Upper lobe of left lung (tissue), 6 donors: Measurements from ENCODE around the gene PTPRN2. TPM values are rescaled to one million over a fixed set of nuclear protein-coding genes. Genes with fewer than 3 reads are reported as not detected.
A peak's percentile ranks its signal among the peaks of the same experiment; 100 is the strongest.

Experiments used
- ATAC-seq, 2 donors: fragments of 200-7000 bp; cut with Tn5 transposase; one replicate each; pipeline ENCODE4 v1.9.1; 2022; ENCODE audit warnings: mild to moderate bottlenecking in 2 of 2, moderate library complexity in 2 of 2; ENCODE audit not compliant: low FRiP score in 2 of 2
- DNase-seq, 2 donors: peaks; one replicate each; pipeline ENCODE4 v3.0.0-alpha.2; 2019 to 2020
- H3K27ac ChIP-seq, 4 donors: fragments of 200-600 bp; sonication (generic); one replicate each; pipeline ENCODE4 v1.5.1; 2016 to 2019
- H3K27me3 ChIP-seq, 4 donors: fragments of 200-600 bp; sonication (generic); one replicate each; pipeline ENCODE4 v1.5.1; 2017 to 2019
- H3K36me3 ChIP-seq, 4 donors: fragments of 200-600 bp; sonication (generic); one replicate each; pipeline ENCODE4 v1.5.1; 2016 to 2019
- H3K4me1 ChIP-seq, 4 donors: fragments of 200-600 bp; sonication (generic); one replicate each; pipeline ENCODE4 v1.5.1; 2018 to 2019
- H3K4me3 ChIP-seq, 4 donors: fragments of 200-600 bp; sonication (generic); one replicate each; pipeline ENCODE4 v1.5.1; 2017 to 2019; ENCODE audit warnings: mild to moderate bottlenecking in 2 of 4, moderate library complexity in 1 of 4
- H3K9me3 ChIP-seq, 4 donors: fragments of 200-600 bp; sonication (generic); one replicate each; pipeline ENCODE4 v1.5.1; 2018 to 2019
- CTCF ChIP-seq, 6 experiments: fragments of 450-650 bp in 4 of 6; fragments of 200-600 bp in 2 of 6; sonication (generic) in 2 of 6; IDR thresholded peaks; one replicate each; pipeline ENCODE4 v1.5.1; 2016 to 2019; ENCODE audit warnings: antibody characterized with exemption in 6 of 6
- EP300 ChIP-seq, 4 donors: sonication (generic); formaldehyde crosslinking; IDR thresholded peaks; one replicate each; pipeline ENCODE4 v1.5.1; 2017; ENCODE audit warnings: antibody characterized with exemption in 4 of 4, control low read depth in 2 of 4
- POLR2A ChIP-seq, 4 donors: fragments of 450-650 bp; IDR thresholded peaks; one replicate each; pipeline ENCODE4 v1.5.1; 2016 to 2017; ENCODE audit warnings: antibody characterized with exemption in 4 of 4, mild to moderate bottlenecking in 2 of 4
- POLR2AphosphoS5 ChIP-seq, 2 donors: sonication (generic); formaldehyde crosslinking; IDR thresholded peaks; one replicate each; pipeline ENCODE4 v1.5.1; 2017; ENCODE audit warnings: antibody characterized with exemption in 2 of 2
- WGBS, 2 donors: methylation state at CpG; one replicate each; pipeline ENCODE4 v1.1.5; 2017 to 2018; 5-methylcytosine and 5-hydroxymethylcytosine counted together
- total RNA-seq, 6 donors: library from RNA; depleted of rRNA in 4 of 6; stranded (reverse); fragments of >200 nt in 4 of 6; gene quantifications; one replicate each; pipeline versions ENCODE4 v1.1.0 to v1.2.1, GENCODE V29; 2016 to 2021
- donor health status: DM: no; HTN: no; CAD: no; lungs with moderate emphysema.
- donor health status: DM: no; HTN: yes; CAD: no; lungs with severe emphysema.

The PTPRN2 gene
- total RNA-seq, 6 donors from 2014 or later = 3.3 to 7.9 (median 5.2) TPM

GRCh38 chr7:158366346-158366745, 221.3 kb downstream of the PTPRN2 start:
- no peaks in the 10 kb centered on the region for H3K4me1 ChIP-seq
- TF ChIP-seq EP300 (IDR thresholded peaks at IDR 0.05) (no peak), CTCF (IDR thresholded peaks at IDR 0.05) (no peak), POLR2AphosphoS5 (IDR thresholded peaks at IDR 0.05) (no peak), POLR2A (IDR thresholded peaks at IDR 0.05) (no peak)
- no peak overlapping the region for H3K4me3 ChIP-seq
- WGBS, 2 donors = 79 to 86% methylated on average over 12 to 19 of the region's 19 CpGs
- H3K9me3 ChIP-seq = no peaks in the 10 kb centered on the region
- DNase-seq = no peak
- H3K27ac ChIP-seq = no peak overlapping the region
- H3K27me3 ChIP-seq = no peaks in the 10 kb centered on the region
- ATAC-seq = no peak
- no peaks in the 10 kb centered on the region for H3K36me3 ChIP-seq

GRCh38 chr7:158365267-158365666, 222.4 kb downstream of the PTPRN2 start:
- no peak for ATAC-seq

GRCh38 chr7:158364451-158364850, 223.2 kb downstream of the PTPRN2 start:
- no peak for ATAC-seq
- no peaks in the 10 kb centered on the region for H3K27me3 ChIP-seq
- H3K36me3 ChIP-seq = no peaks in the 10 kb centered on the region
- no peaks in the 10 kb centered on the region for H3K9me3 ChIP-seq
- H3K4me1 ChIP-seq = no peaks in the 10 kb centered on the region
- H3K27ac ChIP-seq = no peak overlapping the region
- no peak overlapping the region for H3K4me3 ChIP-seq
- no peak for DNase-seq
- WGBS, 2 donors = 86 to 88% methylated on average over 8 of the region's 8 CpGs
- TF ChIP-seq POLR2A (IDR thresholded peaks at IDR 0.05) (no peak), CTCF (IDR thresholded peaks at IDR 0.05) (no peak)

More at GRCh38 chr7:158365267-158365666, 222.4 kb downstream of the PTPRN2 start:
- 76 to 79% methylated on average over 14 of the region's 14 CpGs for WGBS, 2 donors
- no peaks in the 10 kb centered on the region for H3K9me3 ChIP-seq
- TF ChIP-seq CTCF (IDR thresholded peaks at IDR 0.05) (no peak), EP300 (IDR thresholded peaks at IDR 0.05) (no peak), POLR2A (IDR thresholded peaks at IDR 0.05) (no peak), POLR2AphosphoS5 (IDR thresholded peaks at IDR 0.05) (no peak)
- no peak for DNase-seq
- H3K4me1 ChIP-seq = no peaks in the 10 kb centered on the region
- H3K27me3 ChIP-seq = no peaks in the 10 kb centered on the region
- H3K27ac ChIP-seq = no peak overlapping the region
- H3K36me3 ChIP-seq = no peaks in the 10 kb centered on the region
- H3K4me3 ChIP-seq = no peak overlapping the region

- Histone ChIP-seq H3K27me3 (no peaks in the 10 kb centered on the region), H3K9me3 (no peaks in the 10 kb centered on the region), H3K36me3 (no peaks in the 10 kb centered on the region), H3K27ac (no peak overlapping the region), H3K4me3 (no peak overlapping the region), H3K4me1 (no peaks in the 10 kb centered on the region)
- DNase-seq (peak; percentile 15 to 59), ATAC-seq (peak; percentile 31 to 35)
- WGBS, 2 donors = 80% methylated on average over 35 to 40 of the region's 40 CpGs
- TF ChIP-seq CTCF (IDR thresholded peaks at IDR 0.05) (no peak), POLR2A (IDR thresholded peaks at IDR 0.05) (no peak), EP300 (IDR thresholded peaks at IDR 0.05) (no peak), POLR2AphosphoS5 (IDR thresholded peaks at IDR 0.05) (no peak)
Measured at GRCh38 chr7:158362912-158363905, 224.4 kb downstream of the PTPRN2 start.
